PC-9 (cell line): ENCODE results near the gene PALMD. TPM values are rescaled to one million over a fixed set of nuclear protein-coding genes. Genes with fewer than 3 reads are reported as not detected.

Experiments used
- BruUV-seq: library from RNA; stranded (reverse); fragments of 400-500 nt; replicated peaks from 2 replicates; lab custom pipeline; 2021; lab: Mats Ljungman, UMichigan
- CTCF ChIA-PET: fragments of 300-600 bp; sonication (Branson Sonifier 250); formaldehyde crosslinking; loops from one replicate; lab custom pipeline; 2022; ENCODE audit warnings: antibody characterized with exemption; lab: Charles Lee
- POLR2A ChIA-PET: fragments of 300-600 bp; sonication (Branson Sonifier 250); formaldehyde crosslinking; loops from one replicate; lab custom pipeline; 2022; ENCODE audit warnings: antibody characterized with exemption; ENCODE audit not compliant: unreplicated experiment; lab: Charles Lee
- DNase-seq, 2 experiments: peaks; one replicate each; pipeline versions ENCODE4 v3.0.0 to v3.0.0-alpha.2; 2015 to 2022; ENCODE audit warnings: mixed read lengths in 1 of 2
- H2AFZ ChIP-seq: fragments of 200-600 bp; sonication (generic); 2 replicates; pipeline ENCODE4 v1.8.1; 2017; ENCODE audit warnings: antibody characterized with exemption
- H3F3A ChIP-seq: fragments of 200-600 bp; sonication (generic); 2 replicates; pipeline ENCODE4 v1.8.1; 2017; ENCODE audit warnings: antibody characterized with exemption, mild to moderate bottlenecking, low read depth; ENCODE audit not compliant: insufficient read depth
- H3K27ac ChIP-seq: fragments of 200-600 bp; sonication (generic); 2 replicates; pipeline ENCODE4 v1.6.1; 2016; ENCODE audit warnings: mixed run types
- H3K27me3 ChIP-seq: fragments of 200-600 bp; sonication (generic); 2 replicates; pipeline ENCODE4 v1.6.1; 2016; ENCODE audit warnings: low read depth, mixed run types; ENCODE audit not compliant: insufficient read depth
- H3K36me3 ChIP-seq: fragments of 200-600 bp; sonication (generic); 2 replicates; pipeline ENCODE4 v1.6.1; 2016; ENCODE audit warnings: low read depth, mixed run types
- H3K4me1 ChIP-seq: fragments of 200-600 bp; sonication (generic); replicated peaks from 2 replicates; pipeline ENCODE4 v1.6.1; 2016; ENCODE audit warnings: mixed run types; ENCODE audit not compliant: insufficient read depth
- H3K4me2 ChIP-seq: fragments of 200-600 bp; sonication (generic); 2 replicates; pipeline ENCODE4 v1.6.1; 2017; ENCODE audit warnings: mixed run types
- H3K4me3 ChIP-seq: fragments of 200-600 bp; sonication (generic); 2 replicates; pipeline ENCODE4 v1.6.1; 2016; ENCODE audit warnings: mixed run types
- H3K79me2 ChIP-seq: fragments of 200-600 bp; sonication (generic); 2 replicates; pipeline ENCODE4 v1.6.1; 2017; ENCODE audit warnings: low read depth, mixed run types
- H3K9me2 ChIP-seq: fragments of 200-600 bp; sonication (generic); 2 replicates; pipeline ENCODE4 v1.8.1; 2017; ENCODE audit warnings: mild to moderate bottlenecking; ENCODE audit not compliant: insufficient read depth
- H3K9me3 ChIP-seq: fragments of 200-600 bp; sonication (generic); 2 replicates; pipeline ENCODE4 v1.8.1; 2016; ENCODE audit warnings: low read depth; ENCODE audit not compliant: insufficient read depth
- H4K20me1 ChIP-seq: fragments of 200-600 bp; sonication (generic); 2 replicates; pipeline ENCODE4 v1.8.1; 2017; ENCODE audit not compliant: insufficient read depth
- CTCF ChIP-seq: fragments of 200-600 bp; sonication (generic); conservative IDR thresholded peaks from 2 replicates; pipeline ENCODE4 v1.6.1; 2017; ENCODE audit warnings: mixed run types, antibody characterized with exemption, mild to moderate bottlenecking, moderate library complexity
- EZH2 ChIP-seq: fragments of 200-600 bp; sonication (generic); IDR thresholded peaks from 2 replicates; pipeline ENCODE4 v1.8.0; 2017; ENCODE audit warnings: antibody characterized with exemption, low read depth
- intact Hi-C: fragments of 100-400 bp; cut with micrococcal nuclease; formaldehyde crosslinking; loops from one replicate; pipeline ENCODE4 v1.10.0; 2022; ENCODE audit not compliant: unreplicated experiment
- total RNA-seq: library from RNA; stranded (reverse); gene quantifications from 2 replicates; pipeline ENCODE4 v1.2.3, GENCODE V29; 2021

The PALMD gene
- total RNA-seq, 1 experiment from 2014 or later: 0.68 TPM

DNA sequence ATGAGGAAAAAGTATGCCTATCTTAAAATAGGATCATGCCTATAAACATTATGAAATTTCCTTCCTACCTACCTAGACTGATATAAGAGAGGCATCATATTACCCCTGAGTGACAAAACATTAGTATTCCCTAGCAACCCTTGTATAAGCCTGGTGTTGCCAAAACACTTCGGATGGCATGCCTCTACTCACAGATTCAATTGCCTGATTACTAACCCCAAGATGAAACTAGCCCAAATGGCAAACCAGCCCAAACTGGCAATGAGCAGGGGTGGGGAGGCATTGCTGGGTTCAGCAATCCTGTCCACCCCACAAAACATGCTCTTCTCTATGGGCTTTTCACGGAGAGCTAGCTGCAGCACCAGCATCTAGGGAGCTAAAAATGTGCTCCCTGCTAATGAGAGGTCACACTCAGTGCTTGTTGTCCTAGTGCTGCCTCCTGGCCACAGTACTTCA is 13.9 kb downstream of the PALMD start:
- Histone ChIP-seq H3F3A (peaks cover 39% of the 10 kb centered on the region), H3K4me1 (peaks cover 63% of the 10 kb centered on the region), H3K27ac (peak overlapping the region; percentile 81), H2AFZ (no peak overlapping the region), H3K36me3 (no peaks in the 10 kb centered on the region), H3K4me3 (no peak overlapping the region; the same call in 1 of the 2 replicates), H3K27me3 (no peaks in the 10 kb centered on the region), H3K9me2 (no peaks in the 10 kb centered on the region), H4K20me1 (no peaks in the 10 kb centered on the region), H3K9me3 (no peaks in the 10 kb centered on the region), H3K79me2 (no peaks in the 10 kb centered on the region), H3K4me2 (peak overlapping the region; percentile 49)
- POLR2A ChIA-PET: interaction anchor here (0.6 kb wide), 1 partner anchor 14 kb away, joined by 4 read pairs; no protein-coding TSS in a partner anchor
- TF ChIP-seq EZH2: no peak
- no peak for TF ChIP-seq CTCF
- CTCF ChIA-PET: no interaction called here
- DNase-seq: peak; percentile 74 to 100
- no TSS peak for BruUV-seq
- intact Hi-C loops: loop anchor here (1.0 kb wide), 1 partner anchor 14 kb away; no protein-coding TSS in a partner anchor

- Histone ChIP-seq H3K79me2 (no peaks in the 10 kb centered on the region), H3F3A (peaks cover 39% of the 10 kb centered on the region), H3K27ac (peak overlapping the region; percentile 81), H4K20me1 (no peaks in the 10 kb centered on the region), H3K9me2 (no peaks in the 10 kb centered on the region), H3K4me3 (no peak overlapping the region), H2AFZ (no peak overlapping the region), H3K4me1 (peaks cover 63% of the 10 kb centered on the region), H3K9me3 (no peaks in the 10 kb centered on the region), H3K27me3 (no peaks in the 10 kb centered on the region), H3K36me3 (no peaks in the 10 kb centered on the region), H3K4me2 (peak overlapping the region; percentile 49)
- CTCF ChIA-PET: no interaction called here
- intact Hi-C loops: no loop called here
- DNase-seq: peak in 1 of 2 experiments; percentile 68
- BruUV-seq: no TSS peak
- no peak for TF ChIP-seq EZH2
- no peak for TF ChIP-seq CTCF
- POLR2A ChIA-PET: interaction anchor here (0.6 to 0.7 kb wide), 3 partner anchors 14 to 585 kb away, joined by 4 to 5 read pairs (median 4); partner anchors contain the start of gene PALMD
These were observed 14.6 kb downstream of the PALMD start for GRCh38 chr1:99660496-99660895.

DNA sequence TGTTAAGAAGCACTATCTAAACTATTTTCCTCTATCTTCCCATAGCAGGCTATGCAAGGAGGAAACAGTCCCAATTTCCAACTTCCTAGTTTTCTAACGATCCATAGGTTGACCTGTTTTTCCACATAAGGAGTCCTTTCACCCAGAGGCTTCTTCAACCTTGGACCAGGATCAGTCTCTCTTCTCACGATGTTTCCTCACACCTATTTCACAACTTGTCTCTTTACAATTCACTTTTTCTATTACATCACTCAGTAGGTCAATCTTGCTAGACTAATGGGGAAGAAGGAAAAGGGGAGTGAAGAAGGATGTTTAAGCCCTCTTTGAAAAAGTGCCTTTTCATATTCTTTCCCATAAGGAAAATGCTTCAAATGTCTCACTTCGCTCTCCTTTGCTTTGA is 15.9 kb downstream of the PALMD start:
- H3K79me2 ChIP-seq: no peaks in the 10 kb centered on the region

More for the DNA sequence above, 15.9 kb downstream of the PALMD start:
- Histone ChIP-seq H2AFZ (no peak overlapping the region; the same call in 1 of the 2 replicates), H3K4me2 (peak overlapping the region; percentile 49), H4K20me1 (no peaks in the 10 kb centered on the region), H3K9me2 (no peaks in the 10 kb centered on the region), H3K4me1 (peaks cover 63% of the 10 kb centered on the region), H3K27ac (peak overlapping the region; percentile 79), H3F3A (peaks cover 39% of the 10 kb centered on the region), H3K9me3 (no peaks in the 10 kb centered on the region), H3K27me3 (no peaks in the 10 kb centered on the region), H3K36me3 (no peaks in the 10 kb centered on the region), H3K4me3 (no peak overlapping the region)
- intact Hi-C loops: no loop called here
- DNase-seq: peak in 1 of 2 experiments; percentile 86
- no peak for TF ChIP-seq EZH2
- no peak for TF ChIP-seq CTCF
- ChIA-PET CTCF (no interaction called here), POLR2A (no interaction called here)
- no TSS peak for BruUV-seq
